Activated gamma-delta T cell treated with anti-CD3 and anti-CD28 coated beads, Interleukin-2, amount 50 U/mL, for 16 hours (primary cell): ENCODE data around the gene TUT7.
"Not testable (repeated sequence)": the region's sequence is repeated elsewhere in the genome, so short reads cannot be mapped to it uniquely, and the experiment has no call there.

Source experiments
- DNase-seq: peaks from one replicate; pipeline ENCODE4 v3.0.0-alpha.2; 2020; ENCODE audit warnings: low read depth

TUT7 gene

GRCh38 chr9:86300701-86301100 lies 53.5 kb downstream of the TUT7 start:
- no peak for DNase-seq

- DNase-seq = no peak
Observed at GRCh38 chr9:86298873-86299272, 55.3 kb downstream of the TUT7 start.

DNA sequence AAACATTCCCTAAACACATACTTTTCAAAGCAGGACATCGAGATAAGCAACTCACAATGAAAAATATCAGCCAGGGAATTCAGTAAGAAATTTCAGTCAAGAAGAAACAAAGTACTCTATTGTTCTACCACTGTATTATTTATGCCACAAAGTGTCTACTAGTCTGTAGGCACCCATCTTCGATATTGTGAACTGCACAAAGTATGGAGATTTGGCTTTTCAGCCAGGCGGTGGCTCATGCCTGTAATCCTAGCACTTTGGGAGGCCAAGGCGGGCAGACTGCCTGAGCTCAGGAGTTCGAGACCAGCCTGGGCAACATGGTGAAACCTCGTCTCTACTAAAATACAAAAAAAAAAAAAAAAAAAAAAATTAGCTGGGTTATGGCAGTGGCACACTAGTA lies 63.9 kb downstream of the TUT7 start:
- not testable (repeated sequence) for DNase-seq

DNA sequence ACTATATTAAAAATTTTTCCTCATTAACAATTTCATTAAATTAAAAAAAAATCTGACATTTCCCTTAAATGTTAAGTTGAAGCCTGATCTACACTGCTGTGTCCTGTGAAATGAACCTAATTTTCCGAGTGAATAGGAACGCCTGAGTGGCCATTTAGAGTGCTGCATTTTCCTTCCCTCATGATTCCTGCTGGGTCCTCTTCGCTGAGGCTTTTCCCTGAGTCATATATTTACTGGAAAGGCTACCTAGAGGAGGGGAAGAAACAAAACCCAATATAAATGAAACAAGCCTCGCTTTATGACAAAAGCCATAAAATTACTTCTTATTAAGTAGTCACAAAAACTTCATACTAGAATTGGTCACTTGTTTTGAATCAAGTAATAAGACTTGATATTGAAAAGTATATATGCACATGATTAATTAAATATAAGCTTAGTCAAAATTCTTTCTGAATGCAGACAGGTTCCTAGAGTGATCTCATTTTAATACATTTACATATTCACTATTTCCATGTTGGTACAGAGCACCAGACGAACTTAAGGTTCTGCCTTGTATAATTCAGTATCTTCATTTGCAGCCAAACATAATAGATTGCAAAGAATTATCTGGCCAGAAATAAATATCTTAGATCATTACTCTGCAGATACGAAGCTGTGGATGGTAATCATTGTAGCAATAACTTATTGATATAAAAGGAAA lies 65.6 kb downstream of the TUT7 start:
- no peak for DNase-seq

GRCh38 chr9:86287013-86287412 lies 67.2 kb downstream of the TUT7 start:
- no peak for DNase-seq

GRCh38 chr9:86286278-86286677 lies 67.9 kb downstream of the TUT7 start:
- no peak for DNase-seq

DNA sequence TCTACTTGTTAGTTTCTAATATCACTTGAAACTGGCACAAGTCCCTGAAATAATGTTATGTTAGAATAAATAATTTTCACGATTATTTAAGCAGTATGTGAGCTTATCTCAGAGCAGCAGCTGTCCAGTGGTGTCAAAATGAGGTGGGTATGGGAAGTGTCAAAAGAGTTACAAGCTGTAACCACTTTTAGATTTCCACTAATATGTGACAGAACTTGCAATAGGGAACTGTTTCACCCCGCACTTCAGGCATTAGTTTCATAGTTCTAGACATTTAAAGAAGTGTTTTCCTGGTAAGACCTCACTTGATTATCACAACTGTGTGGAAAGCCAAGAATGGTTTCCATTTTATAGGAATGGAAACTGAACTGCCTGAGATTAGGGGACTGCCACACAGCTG lies 68.9 kb downstream of the TUT7 start:
- no peak for DNase-seq

- DNase-seq = no peak
Observed at GRCh38 chr9:86282979-86283535, 71.2 kb downstream of the TUT7 start.

DNA sequence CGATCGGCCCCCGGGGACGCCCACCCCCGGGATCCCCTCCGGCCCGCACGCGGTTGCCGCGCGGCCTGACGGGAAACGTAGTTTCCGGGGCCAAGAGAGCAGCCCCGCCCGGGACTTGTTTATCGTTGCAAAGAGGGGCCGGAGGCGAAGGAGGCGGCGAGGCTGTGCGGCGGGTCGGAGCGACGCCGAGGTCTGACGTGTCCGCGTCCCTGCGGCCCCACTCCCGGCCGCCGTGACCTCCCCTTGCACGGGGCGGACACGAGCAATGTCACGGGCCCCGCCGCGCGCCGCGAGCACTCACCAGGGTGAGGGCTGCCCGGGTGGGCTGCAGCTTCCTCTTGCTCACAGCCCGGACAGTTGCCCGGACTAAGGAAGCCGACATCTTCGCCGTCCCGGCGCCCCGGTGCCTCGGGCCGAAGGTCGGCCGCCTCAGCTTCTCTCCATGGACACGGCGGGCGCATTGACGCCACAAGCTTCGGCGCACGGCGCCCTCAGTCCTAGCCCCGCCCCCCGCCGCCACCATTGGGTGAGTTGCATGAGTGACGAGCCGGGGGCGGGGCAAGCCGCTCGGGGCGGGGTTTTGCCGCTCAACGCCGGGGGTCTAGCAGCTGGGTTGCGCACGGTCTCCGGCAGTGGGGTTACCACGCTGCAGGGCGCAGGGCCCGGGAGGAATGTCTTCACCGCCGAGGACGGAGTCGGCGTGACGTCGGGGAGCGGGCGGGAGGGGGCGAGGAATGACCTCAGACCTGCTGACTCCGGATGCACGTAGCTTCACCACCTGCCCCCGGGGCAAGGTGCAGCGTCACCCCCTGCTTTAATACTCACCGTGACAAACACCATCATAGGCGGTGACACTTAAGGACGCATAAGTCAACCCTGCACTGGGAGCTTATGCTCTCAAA lies 71.9 kb downstream of the TUT7 start, which contains the start of gene ISCA1:
TSS of gene ISCA1 (minus strand) at position 462 of the 902 bp plus-strand sequence. CDS start at position 382, 80 bp downstream.
- DNase-seq = peak; percentile 97

GRCh38 chr9:86281593-86282076 lies 72.6 kb downstream of the TUT7 start:
- no peak for DNase-seq

- DNase-seq = no peak
Observed at GRCh38 chr9:86280580-86280979, 73.6 kb downstream of the TUT7 start.

DNA sequence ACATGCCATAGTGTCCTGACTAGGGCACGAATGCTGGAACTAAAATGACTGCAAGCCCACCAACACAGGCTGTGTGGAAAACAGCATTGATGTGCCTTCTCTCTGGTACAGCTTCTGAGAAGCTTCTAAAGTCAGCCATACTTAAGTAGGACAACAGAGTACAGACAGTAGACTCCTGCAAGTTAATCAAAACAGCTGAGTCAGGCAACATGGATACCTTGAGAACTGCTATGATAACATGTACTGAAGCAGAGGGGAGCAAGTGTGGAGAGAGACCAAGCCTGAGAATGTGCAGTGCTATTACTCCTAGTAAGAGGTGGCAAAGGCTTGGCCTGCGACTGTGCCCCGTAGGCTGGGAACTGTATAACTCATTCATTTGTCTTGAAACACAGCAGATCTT lies 74.4 kb downstream of the TUT7 start:
- DNase-seq = no peak

DNA sequence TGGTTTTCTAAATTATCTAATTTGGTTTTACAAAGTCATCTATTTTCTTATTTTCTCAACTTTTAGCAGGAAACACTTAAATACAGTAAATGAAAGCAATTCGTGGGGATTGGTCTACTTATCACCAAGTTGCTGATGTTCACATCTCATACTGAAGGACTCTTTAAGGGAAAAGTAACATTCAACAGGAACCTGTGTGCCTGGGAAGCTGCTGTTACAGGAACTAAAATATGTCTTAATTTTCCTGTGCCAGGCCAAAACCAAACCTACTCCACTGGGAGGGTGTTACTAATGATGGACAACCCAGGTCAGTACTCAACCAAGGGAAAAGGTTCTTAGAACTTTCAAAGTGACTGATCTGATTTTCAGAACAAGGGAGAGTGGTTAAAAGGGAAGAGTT lies 77.1 kb downstream of the TUT7 start:
- DNase-seq = no peak

DNA sequence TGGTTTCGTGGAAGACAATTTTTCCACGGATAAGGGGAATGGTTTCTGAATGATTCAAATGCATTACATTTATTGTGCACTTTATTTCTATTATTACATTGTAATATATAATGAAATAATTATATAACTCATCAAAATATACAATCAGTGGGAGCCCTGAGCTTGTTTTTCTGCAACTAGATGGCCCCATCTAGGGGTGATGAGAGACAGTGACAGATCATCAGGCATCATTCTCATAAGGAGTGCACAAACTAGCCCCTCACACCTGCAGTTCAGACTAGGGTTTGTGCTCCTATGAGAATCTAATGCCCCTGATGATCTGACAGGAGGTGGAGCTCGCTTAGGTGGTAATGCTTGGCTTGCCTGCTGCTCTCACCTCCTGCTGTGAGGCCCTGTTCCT lies 78.2 kb downstream of the TUT7 start:
- DNase-seq = no peak

GRCh38 chr9:86274821-86275643 lies 79.2 kb downstream of the TUT7 start:
- no peak for DNase-seq

- no peak for DNase-seq
Observed at GRCh38 chr9:86272221-86272620, 82.0 kb downstream of the TUT7 start.

DNA sequence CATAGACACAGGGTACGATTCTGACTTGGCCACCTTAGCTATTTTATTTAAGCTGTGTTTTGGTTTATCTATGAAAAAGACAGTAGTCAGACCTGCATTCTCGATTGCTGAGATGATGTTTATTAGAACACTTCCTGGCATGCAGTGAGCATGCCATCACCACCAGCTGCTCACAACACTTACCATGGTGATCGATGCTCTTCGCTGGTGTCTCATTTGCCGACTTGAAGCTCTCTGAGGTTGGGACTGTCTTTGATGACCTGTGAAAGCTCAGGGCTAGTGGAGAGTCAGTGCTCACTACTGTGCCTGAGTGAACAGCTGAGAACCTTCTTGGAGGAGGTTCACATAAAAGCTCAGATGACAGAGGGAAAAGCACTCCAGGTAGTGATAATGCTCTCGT lies 90.3 kb downstream of the TUT7 start:
- DNase-seq = no peak

- no peak for DNase-seq
Observed at GRCh38 chr9:86262492-86262891, 91.7 kb downstream of the TUT7 start.

- DNase-seq = no peak
Observed at GRCh38 chr9:86259557-86259956, 94.7 kb downstream of the TUT7 start, which contains the start of gene C9orf153. C9orf153 (minus strand) TSS chr9:86259657; CDS start chr9:86229603, 30,054 bp downstream.

DNA sequence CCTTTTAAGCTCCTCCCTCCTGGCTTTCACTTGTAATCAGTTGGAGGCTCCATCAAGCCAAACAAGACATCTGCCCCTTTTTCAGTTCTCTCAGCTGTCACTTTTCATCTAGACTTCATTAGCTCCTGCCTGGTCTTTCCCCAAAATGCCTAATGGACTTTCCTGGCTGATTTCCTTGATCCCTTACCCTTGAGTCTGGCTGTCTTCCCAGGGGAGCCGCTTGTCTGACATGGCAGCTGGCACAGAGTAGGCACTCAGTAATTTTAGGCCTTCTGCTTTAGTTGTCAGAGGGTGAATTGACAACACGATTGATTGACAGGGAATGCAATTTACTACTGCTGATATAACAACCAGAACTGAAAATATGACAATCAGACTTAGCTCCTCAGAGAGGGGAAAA lies 96.8 kb downstream of the TUT7 start:
- no peak for DNase-seq

- DNase-seq = no peak
Observed at GRCh38 chr9:86256653-86257052, 97.6 kb downstream of the TUT7 start.

DNA sequence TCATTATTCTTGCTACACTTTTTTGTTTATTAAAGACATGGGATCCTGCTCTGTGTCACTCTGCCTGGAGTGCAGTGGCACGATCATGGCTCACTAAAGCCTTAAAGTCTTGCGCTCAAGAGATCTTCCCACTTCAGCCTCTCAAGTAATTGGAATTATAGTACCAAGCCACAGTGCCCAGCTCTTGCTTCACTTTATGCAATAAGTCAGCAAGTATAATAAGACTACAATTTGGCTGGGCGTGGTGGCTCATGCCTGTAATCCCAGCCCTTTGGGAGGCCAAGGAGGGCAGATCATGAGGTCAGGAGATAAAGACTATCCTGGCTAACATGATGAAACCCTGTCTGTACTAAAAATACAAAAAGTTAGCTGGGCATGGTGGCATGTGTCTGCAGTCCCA lies 100.6 kb downstream of the TUT7 start:
- DNase-seq = no peak
